ENCODE data around the gene LAMB2. TPM values are rescaled to one million over a fixed set of nuclear protein-coding genes. Genes with fewer than 3 reads are reported as not detected.

Gene LAMB2
- 657 and 1,145 TPM in 2 replicates for total RNA-seq

DNA sequence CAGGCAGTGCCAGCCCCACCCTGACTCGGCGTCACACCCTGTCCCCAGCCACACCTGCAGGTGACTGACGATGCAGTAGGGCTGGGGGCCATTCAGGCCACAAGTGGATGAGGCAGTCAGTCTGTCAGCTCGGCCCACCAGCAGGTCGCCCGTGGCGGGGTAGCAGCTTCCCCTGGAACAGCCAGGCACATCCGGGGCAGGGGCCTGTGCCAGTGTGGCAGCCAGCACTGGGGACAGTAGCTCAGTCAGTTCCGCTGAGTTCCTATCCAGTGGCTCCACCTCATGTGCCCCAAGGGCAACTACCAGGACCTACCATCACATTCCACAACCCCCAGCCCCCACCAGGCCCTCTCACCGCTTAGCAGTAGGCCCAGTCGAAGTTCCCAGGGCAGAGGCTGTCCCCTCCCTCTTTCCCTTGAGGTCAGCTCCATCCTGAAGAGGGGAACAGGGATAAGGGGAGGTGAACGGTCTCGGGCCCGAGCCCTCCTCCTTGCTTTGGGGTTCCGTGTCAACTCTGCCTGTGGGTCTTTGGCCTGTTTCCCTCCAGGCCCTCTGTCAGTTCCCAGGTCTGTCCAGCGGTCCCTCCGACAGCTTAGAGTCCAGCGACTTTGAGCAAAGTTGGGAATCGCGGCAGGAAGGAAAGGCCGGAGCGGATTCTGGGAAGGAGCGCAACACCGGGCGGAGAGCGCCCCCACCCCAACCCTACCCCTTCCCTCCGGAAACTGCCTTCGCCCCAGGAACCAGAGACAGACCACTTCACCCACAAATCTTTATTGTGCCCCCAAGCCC lies at the start of gene LAMB2:
Gene LAMB2 (minus strand): TSS at position 614 of the 789 bp plus-strand sequence. CDS start 183 bp downstream, at position 431.
- DNase-seq (ENCODE audit: low read depth in 2 of 2), result peak; percentile 83

DNA sequence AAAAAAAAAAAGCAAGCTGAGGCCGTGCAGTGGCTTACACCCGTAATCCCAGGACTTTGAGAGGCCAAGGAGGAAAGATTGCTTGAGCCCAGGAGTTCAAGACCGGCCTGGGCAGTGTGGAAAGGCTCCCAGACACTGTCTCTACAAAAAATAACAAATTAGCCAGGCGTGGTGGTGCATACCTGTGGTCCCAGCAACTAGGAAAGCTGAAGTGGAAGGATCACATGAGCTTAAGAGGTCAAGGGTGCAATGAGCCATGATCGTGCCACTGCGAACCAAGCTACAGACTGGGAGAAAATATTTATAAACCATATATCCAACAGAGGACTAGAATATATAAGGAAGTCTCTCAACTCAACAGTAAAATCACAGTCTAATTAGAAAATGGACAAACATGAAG lies 48.5 kb upstream of the LAMB2 start:
- DNase-seq (ENCODE audit: low read depth in 2 of 2), result no peak

- no peak for DNase-seq (ENCODE audit: low read depth in 2 of 2)
Measured at GRCh38 chr3:49180116-49180515, 47.3 kb upstream of the LAMB2 start.

DNA sequence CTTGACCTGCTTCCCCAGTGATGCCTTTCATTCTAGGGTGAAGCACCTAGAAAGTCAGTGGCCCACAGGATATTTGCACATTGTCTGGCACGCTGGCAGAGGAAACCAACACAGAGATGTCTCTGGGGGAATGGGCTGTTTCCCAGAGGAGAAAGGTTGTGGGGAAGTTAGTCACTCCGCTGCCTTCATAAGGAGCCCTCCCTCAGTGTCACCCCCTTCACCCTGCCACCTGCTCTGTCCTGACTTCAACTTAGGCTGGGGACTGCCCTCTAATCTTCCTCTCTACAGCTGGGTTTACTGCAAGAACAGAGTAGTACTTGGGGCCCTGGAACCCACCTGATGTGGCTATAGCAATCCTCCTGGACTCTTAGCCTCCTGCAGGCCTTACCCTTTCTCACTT lies 44.2 kb upstream of the LAMB2 start:
- no peak for DNase-seq (ENCODE audit: low read depth in 2 of 2)

- no peak for DNase-seq (ENCODE audit: low read depth in 2 of 2)
Measured at GRCh38 chr3:49175530-49175929, 42.7 kb upstream of the LAMB2 start.

- no peak for DNase-seq (ENCODE audit: low read depth in 2 of 2)
Measured at GRCh38 chr3:49174397-49174985, 41.6 kb upstream of the LAMB2 start.

- no peak for DNase-seq (ENCODE audit: low read depth in 2 of 2)
Measured at GRCh38 chr3:49173792-49174170, 40.9 kb upstream of the LAMB2 start.

- DNase-seq (ENCODE audit: low read depth in 2 of 2), result peak; percentile 30 to 86
Measured at GRCh38 chr3:49173116-49173791, 40.4 kb upstream of the LAMB2 start.

DNA sequence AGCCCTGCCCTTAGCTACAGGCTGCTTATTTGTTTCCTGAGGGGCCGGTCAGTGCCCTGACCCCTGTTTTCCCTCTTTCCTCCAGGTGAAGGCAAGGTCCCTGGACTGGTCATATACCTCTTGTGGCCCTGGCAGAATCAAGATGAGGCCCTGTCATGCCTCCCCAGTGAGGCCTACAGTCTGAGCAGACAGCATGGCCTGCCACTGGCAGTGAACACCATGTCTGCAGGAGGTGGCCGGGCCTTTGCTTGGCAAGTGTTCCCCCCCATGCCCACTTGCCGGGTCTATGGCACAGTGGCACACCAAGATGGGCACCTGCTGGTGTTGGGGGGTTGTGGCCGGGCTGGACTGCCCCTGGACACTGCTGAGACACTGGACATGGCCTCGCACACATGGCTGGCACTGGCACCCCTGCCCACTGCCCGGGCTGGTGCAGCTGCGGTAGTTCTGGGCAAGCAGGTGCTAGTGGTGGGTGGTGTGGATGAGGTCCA lies 39.7 kb upstream of the LAMB2 start:
- DNase-seq (ENCODE audit: low read depth in 2 of 2), result no peak

DNA sequence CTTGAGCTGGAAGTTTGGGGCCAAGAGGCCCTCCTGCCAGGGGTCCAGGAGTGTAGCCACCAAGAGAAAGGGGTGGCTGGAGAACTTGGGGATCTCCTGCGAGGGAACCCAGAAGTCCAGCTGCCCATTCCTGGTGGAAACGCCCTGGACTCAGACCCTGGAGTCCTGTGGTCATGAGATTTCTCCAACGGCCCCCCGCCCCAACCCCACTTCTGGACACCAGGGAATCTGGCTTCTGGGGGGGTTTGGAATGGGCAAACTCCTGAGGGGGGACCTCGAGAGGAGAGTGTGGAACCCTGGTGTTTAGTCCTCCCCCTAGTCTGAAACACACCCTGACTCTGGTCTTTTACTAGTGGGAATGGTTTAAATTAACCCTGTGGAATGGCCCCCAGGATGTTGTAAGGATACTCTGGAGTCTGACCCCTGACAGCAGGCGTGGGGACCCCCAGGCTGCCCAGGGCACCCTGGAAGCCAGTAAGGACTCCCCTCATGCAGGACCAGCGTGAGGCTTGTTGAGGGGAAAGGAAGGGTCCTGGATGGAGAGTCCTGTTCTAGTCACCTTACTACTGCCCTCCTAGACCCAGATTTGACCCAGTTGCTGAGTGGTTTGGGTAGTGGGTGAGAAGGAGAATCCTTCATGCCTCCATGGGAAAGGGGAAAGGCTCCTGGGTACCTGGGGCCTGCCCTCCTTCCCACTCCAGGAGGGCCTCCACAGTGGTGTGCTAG lies 39.1 kb upstream of the LAMB2 start:
- no peak for DNase-seq (ENCODE audit: low read depth in 2 of 2)

DNA sequence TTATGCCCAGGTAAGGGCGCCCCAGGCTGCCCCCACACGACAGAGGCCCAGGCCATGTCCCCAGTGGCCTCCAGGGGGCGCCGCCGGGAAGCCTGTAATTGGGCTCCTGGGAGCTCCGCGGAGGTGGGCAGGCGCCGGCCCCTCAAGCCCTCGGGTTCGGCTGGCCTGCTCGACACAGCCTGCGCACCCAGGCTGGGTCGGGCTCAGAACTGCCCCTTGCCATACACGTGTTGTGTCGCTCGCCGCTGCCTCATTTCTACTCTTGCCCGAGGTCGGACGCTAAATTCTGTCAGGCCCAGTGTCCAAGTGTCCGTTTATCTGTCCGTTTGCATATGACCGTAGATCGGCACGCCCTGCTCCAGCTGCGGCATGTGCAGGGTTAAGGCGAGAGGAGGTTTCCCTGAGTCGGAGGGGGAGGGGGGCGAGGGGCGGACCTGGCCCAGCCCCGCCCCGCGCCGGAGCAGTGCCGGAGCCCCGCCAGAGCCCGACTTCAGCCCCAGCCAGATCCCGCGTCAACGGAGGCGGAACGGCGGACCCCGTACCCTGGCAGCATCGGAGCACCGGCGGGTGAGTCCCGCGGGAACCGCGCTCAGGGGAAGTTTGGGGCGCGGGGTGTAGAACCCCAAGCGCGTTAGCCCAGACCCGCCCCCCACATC lies 38.4 kb upstream of the LAMB2 start, which contains the start of gene KLHDC8B:
Gene KLHDC8B (plus strand): TSS at position 480 of the 656 bp plus-strand sequence. CDS start 1,172 bp downstream, outside the sequence.
- peak; percentile 79 to 91 for DNase-seq (ENCODE audit: low read depth in 2 of 2)

DNA sequence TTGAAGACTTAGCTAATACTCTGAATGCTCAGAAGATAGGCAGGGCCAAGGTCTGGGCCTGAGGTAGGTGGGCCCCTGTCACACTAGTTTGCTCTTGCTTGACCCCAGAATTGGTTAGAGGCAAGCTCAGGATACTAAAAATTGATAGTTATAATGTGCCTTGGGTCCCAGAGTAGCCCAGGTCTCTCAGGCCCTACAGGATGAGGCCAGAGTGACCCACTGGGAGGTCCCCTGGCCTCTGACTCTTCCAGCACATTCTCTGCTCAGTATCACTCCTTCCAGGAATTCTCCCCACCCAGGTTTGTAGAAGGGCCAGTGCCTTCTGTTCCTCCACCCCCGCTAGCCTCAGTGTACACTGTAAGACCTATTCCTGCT lies 37.9 kb upstream of the LAMB2 start:
- DNase-seq (ENCODE audit: low read depth in 2 of 2), result no peak

GRCh38 chr3:49166752-49167556 lies 34.1 kb upstream of the LAMB2 start:
- DNase-seq (ENCODE audit: low read depth in 2 of 2), result no peak

DNA sequence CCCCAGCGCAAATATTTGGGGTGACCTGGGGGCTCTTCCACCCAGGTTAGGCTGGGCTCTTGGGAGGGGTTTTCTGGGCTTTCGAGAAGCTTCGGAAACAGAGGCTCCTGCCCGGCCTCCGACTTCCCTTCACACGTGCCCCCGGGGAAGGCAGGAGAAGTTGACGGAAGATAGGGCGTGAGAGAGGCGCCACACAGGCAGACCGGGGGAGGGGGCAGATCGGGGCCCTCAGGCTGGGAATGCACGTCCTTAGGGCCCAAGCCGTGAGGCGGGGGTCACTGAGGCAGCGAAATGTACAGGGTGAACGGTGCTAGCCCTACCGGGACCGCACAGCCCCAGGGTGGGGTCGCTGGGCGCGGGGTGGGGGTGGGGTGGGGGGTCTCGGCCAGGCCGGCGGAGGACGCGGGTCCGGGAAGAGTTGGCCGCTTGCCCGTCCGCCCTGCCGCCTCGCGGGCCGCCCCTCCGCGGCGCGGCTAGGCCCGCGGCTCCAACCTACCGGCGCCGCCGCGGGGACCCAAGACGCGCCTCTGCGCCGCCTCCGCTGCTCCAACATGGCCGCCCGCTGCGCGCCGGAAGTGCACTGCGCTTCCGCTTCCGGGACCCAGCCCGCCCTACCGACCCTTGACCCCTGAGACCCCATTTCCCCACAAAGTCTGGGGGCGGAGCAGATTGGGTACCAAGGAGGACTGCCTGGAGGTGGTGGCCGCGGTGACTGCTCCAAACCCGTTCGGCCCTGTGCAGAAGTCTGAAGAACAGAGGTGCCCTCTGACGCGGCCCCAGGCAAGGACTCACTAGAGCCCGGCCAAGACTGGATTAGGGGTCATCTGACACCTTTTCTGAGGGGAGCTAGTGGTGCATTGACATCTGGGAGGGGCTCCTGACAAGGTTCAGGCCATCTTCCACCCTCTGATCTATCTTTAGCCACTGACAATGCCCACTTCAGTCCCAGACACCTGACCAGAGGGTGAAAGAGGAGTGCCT lies 33.2 kb upstream of the LAMB2 start, which contains the start of gene CCDC71:
Gene CCDC71 (minus strand): TSS at position 561 of the 981 bp plus-strand sequence. CDS start 2,123 bp downstream, outside the sequence.
- DNase-seq (ENCODE audit: low read depth in 2 of 2), result peak; percentile 31 to 77

DNA sequence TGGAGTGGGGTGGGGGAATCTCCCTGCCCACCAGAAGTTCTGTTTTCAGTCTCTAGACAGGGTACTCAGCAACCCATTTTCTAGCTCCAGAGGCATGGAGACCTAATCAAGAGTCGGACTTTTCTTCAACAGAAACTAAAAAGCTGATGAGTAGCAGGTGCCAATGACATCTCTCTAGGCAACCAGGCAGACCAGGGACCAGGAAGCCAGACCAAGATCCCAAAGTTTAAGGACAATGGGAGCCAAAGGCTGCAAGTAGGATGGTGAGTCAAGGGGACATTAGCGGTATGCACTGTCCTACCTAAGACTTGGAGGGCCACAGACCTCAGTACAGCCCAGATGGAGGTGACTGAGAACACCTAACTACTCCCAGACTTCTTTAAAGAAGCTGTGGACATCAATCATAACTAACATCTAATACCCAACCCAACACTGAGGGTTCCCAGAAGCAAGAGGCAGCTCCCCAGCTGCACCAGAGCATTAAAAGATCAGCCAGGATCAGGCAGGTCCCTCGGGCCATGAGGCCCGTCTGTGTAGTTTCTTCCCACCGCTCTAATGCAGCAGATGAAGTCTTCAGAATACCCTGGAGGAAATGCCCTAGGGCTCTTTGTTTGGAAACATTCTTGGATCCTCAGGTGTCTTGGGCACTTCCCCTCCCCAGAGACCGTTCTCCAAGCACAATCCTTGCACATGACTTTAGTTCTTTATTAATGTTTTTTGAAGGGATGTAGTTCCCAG lies 32.3 kb upstream of the LAMB2 start:
- DNase-seq (ENCODE audit: low read depth in 2 of 2), result peak in 1 of 2 donors; percentile 23

DNA sequence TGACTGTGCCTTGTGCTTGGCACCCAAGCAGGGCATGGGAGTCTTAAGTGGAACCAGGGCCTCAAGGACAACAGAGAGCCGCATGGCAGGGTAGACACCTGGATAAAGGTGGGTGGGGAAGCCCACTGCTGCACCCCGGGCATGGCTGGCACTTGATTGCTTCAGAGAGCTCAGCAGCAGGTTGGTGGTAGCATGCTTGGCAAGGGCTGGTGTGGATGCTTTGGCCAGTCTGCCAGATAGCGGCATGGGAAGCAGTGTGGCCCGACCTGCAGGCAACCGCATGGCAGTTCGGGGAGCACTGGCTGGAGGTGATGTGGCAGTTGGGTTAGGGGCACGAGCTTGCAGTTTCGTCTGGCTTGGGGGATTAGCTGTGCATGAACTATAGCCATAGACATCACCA lies 30.8 kb upstream of the LAMB2 start:
- DNase-seq (ENCODE audit: low read depth in 2 of 2), result no peak

DNA sequence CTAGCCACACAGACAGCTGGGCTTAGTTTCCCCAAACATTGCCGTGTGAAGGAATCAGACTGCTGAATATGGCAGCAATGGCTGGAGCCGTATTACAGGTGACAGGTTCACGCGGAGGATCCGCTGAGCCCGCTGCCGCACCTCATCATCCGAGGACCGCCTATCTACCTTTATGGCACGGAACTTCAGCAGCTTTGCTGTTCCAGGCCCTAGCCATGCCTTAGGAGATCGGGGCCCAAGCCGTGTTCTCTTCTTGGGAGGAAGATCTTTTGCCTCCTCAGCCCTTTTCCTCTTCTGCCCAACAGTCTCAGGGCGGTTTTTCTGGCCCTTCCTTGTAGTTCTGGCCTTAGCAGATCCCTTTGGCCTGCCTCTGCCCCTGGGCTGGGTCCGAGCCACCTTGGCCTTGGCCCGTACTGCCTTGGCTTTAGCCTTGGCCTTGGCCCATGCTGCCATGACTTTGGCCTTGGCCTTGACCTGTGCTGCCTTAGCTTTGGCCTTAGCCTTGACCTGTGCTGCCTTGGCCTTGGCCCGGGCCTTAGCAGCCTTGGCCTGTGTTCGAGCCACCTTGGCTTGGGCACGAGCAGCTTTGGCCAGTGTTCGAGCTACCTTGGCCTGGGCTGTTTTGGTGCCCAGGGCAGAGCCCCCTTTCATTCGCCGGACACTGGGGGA lies 30.0 kb upstream of the LAMB2 start:
- DNase-seq (ENCODE audit: low read depth in 2 of 2), result no peak
